ENCODE data around the gene NKAIN4. TPM values are rescaled to one million over a fixed set of nuclear protein-coding genes. Genes with fewer than 3 reads are reported as not detected.

The NKAIN4 gene
- total RNA-seq, 1 experiment from 2014 or later = not detected

DNA sequence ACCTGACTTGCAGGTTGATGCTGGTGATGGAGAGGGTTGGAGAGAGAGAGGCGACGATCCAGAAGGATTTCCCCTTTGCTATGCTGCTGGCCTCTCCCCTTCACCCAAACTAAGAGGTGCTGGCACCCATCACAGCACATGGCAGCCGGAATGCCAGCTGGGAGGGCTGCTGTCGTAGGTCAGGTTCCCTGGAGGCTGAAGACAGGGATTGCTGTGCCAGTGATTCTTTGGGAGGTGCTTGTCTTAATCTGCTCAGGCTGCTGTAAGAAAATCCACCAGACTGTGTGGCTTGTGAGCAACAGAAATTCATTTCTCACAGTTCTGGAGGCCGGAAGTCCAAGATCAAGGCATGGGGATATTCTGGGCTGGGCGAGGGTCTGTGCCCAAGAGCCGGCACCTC, 14.0 kb upstream of the NKAIN4 start:
- DNase-seq = no peak
- CTCF ChIA-PET = interaction anchor here (0.6 to 1.3 kb wide), 2 partner anchors 15 to 457 kb away, joined by 3 read pairs; no protein-coding TSS in a partner anchor
- intact Hi-C loops (cut with micrococcal nuclease; ENCODE audit: unreplicated experiment) = no loop called here
- no peak overlapping the region for H3K27ac Mint-ChIP-seq (ENCODE audit: unreplicated experiment)
- TF ChIP-seq CTCF (IDR thresholded peaks at IDR 0.05; ENCODE audit: unreplicated experiment) = no peak
- H3K4me3 Mint-ChIP-seq (ENCODE audit: low read depth, unreplicated experiment) = no peak overlapping the region
- peaks cover 57% of the 10 kb centered on the region for H3K27me3 Mint-ChIP-seq (ENCODE audit: unreplicated experiment)
- peaks cover 22% of the 10 kb centered on the region for H3K36me3 Mint-ChIP-seq (ENCODE audit: insufficient read depth, unreplicated experiment)
- peaks cover 8% of the 10 kb centered on the region for H3K4me1 Mint-ChIP-seq (ENCODE audit: low read depth, unreplicated experiment)
- no TSS peak for BruUV-seq (replicated peaks)
- H3K9me3 Mint-ChIP-seq (ENCODE audit: low read depth, unreplicated experiment) = no peaks in the 10 kb centered on the region

DNA sequence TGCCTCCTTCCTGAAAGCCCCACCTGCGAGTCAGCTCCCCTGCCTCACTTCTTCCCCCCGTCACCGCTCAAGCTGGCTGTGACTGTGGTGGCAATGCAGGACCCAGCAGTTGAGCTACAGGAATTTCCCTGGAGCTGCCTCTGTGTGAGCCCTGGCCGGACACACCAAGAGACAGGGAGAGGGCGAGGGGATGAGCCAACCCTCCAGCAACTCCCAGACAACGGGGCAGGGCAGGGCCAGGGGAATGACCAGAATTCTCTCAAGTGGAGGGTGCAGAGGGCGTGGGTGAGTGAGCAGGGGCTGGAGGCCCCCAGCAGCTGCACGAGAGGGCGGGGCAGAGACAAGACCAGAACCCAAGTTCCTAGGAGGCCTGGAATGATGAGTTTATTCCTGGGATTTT, 13.4 kb upstream of the NKAIN4 start:
- CTCF ChIA-PET = interaction anchor here (0.6 kb wide), 1 partner anchor 458 kb away, joined by 3 read pairs; no protein-coding TSS in a partner anchor
- intact Hi-C loops (cut with micrococcal nuclease; ENCODE audit: unreplicated experiment) = no loop called here

GRCh38 chr20:63265891-63266515, 11.7 kb upstream of the NKAIN4 start:
- Mint-ChIP-seq H3K36me3 (ENCODE audit: insufficient read depth, unreplicated experiment) (no peaks in the 10 kb centered on the region), H3K9me3 (ENCODE audit: low read depth, unreplicated experiment) (no peaks in the 10 kb centered on the region), H3K27me3 (ENCODE audit: unreplicated experiment) (peaks cover 80% of the 10 kb centered on the region), H3K4me1 (ENCODE audit: low read depth, unreplicated experiment) (no peaks in the 10 kb centered on the region), H3K4me3 (ENCODE audit: low read depth, unreplicated experiment) (no peak overlapping the region), H3K27ac (ENCODE audit: unreplicated experiment) (no peak overlapping the region)
- DNase-seq = no peak
- intact Hi-C loops (cut with micrococcal nuclease; ENCODE audit: unreplicated experiment) = no loop called here
- TF ChIP-seq CTCF (IDR thresholded peaks at IDR 0.05; ENCODE audit: unreplicated experiment) = no peak
- CTCF ChIA-PET = interaction anchor here (1.2 kb wide), 1 partner anchor 42 kb away, joined by 4 read pairs; no protein-coding TSS in a partner anchor
- BruUV-seq (replicated peaks) = no TSS peak

More for the DNA sequence above, 13.4 kb upstream of the NKAIN4 start:
- no TSS peak for BruUV-seq (replicated peaks)
- Mint-ChIP-seq H3K9me3 (ENCODE audit: low read depth, unreplicated experiment) (no peaks in the 10 kb centered on the region), H3K4me3 (ENCODE audit: low read depth, unreplicated experiment) (no peak overlapping the region), H3K27ac (ENCODE audit: unreplicated experiment) (no peak overlapping the region), H3K36me3 (ENCODE audit: insufficient read depth, unreplicated experiment) (peaks cover 16% of the 10 kb centered on the region), H3K4me1 (ENCODE audit: low read depth, unreplicated experiment) (peaks cover 8% of the 10 kb centered on the region), H3K27me3 (ENCODE audit: unreplicated experiment) (peaks cover 63% of the 10 kb centered on the region)
- TF ChIP-seq CTCF (IDR thresholded peaks at IDR 0.05; ENCODE audit: unreplicated experiment) = no peak
- DNase-seq = no peak

DNA sequence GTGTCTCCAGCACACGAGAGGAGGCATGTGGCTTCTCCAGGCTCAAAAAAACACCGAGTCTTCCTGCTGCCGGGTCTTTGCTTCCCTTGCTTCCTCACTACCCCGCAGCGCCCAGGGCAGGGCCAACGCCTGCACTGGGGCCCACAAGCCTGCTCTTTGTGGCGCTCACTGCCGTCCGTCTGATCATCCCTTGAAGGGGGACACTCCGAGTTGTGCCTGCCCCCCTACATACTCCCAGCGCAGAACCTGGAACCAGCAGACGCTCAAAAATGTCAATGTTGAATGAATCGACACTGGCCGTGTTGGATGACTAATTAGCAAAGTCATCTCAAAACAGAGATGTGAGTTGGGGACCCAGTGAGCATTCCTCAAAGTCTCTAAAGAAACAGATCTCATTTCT, 10.3 kb upstream of the NKAIN4 start:
- no peak overlapping the region for H3K4me3 Mint-ChIP-seq (ENCODE audit: low read depth, unreplicated experiment)
- no peaks in the 10 kb centered on the region for H3K9me3 Mint-ChIP-seq (ENCODE audit: low read depth, unreplicated experiment)
- DNase-seq = no peak
- TF ChIP-seq CTCF (IDR thresholded peaks at IDR 0.05; ENCODE audit: unreplicated experiment) = no peak
- no TSS peak for BruUV-seq (replicated peaks)
- intact Hi-C loops (cut with micrococcal nuclease; ENCODE audit: unreplicated experiment) = no loop called here
- peaks cover 94% of the 10 kb centered on the region for H3K27me3 Mint-ChIP-seq (ENCODE audit: unreplicated experiment)
- H3K27ac Mint-ChIP-seq (ENCODE audit: unreplicated experiment) = no peak overlapping the region
- CTCF ChIA-PET = no interaction called here
- H3K36me3 Mint-ChIP-seq (ENCODE audit: insufficient read depth, unreplicated experiment) = no peaks in the 10 kb centered on the region
- H3K4me1 Mint-ChIP-seq (ENCODE audit: low read depth, unreplicated experiment) = no peaks in the 10 kb centered on the region
